Stimulated activated naive CD8-positive, alpha-beta T cell treated with anti-CD3 and anti-CD28 coated beads, Interleukin-15, Interleukin-2, amounts not matched to agents 100 ng/mL and 50 ng/mL, for 24 hours (primary cell): ENCODE data around the gene KRT20.
A peak's percentile ranks its signal among the peaks of the same experiment; 100 is the strongest.
"Not testable (repeated sequence)": the region's sequence is repeated elsewhere in the genome, so short reads cannot be mapped to it uniquely, and the experiment has no call there.

ENCODE experiments used
- H3K27ac Mint-ChIP-seq: one replicate; pipeline ENCODE4 v1.8.0; 2021; ENCODE audit warnings: mild to moderate bottlenecking, mixed read lengths
- H3K27me3 Mint-ChIP-seq: one replicate; pipeline ENCODE4 v1.8.0; 2021; ENCODE audit warnings: mixed read lengths
- H3K36me3 Mint-ChIP-seq: one replicate; pipeline ENCODE4 v1.8.0; 2021; ENCODE audit warnings: low read depth, mixed read lengths
- H3K4me1 Mint-ChIP-seq: one replicate; pipeline ENCODE4 v1.8.0; 2021; ENCODE audit warnings: low read depth, mixed read lengths
- H3K4me3 Mint-ChIP-seq: one replicate; pipeline ENCODE4 v1.8.0; 2021; ENCODE audit warnings: mild to moderate bottlenecking, mixed read lengths
- H3K9me3 Mint-ChIP-seq: one replicate; pipeline ENCODE4 v1.8.0; 2021; ENCODE audit warnings: mixed read lengths

KRT20 gene

GRCh38 chr17:40873801-40874200 lies 11.2 kb downstream of the KRT20 start:
- H3K4me3 Mint-ChIP-seq = no peak overlapping the region
- no peak overlapping the region for H3K27ac Mint-ChIP-seq
- no peaks in the 10 kb centered on the region for H3K9me3 Mint-ChIP-seq
- H3K4me1 Mint-ChIP-seq = no peaks in the 10 kb centered on the region
- no peaks in the 10 kb centered on the region for H3K36me3 Mint-ChIP-seq
- peaks cover 21% of the 10 kb centered on the region for H3K27me3 Mint-ChIP-seq

GRCh38 chr17:40873255-40873654 lies 11.8 kb downstream of the KRT20 start:
- H3K4me3 Mint-ChIP-seq = no peak overlapping the region

GRCh38 chr17:40872416-40872815 lies 12.6 kb downstream of the KRT20 start:
- H3K9me3 Mint-ChIP-seq = no peaks in the 10 kb centered on the region
- H3K36me3 Mint-ChIP-seq = no peaks in the 10 kb centered on the region
- no peaks in the 10 kb centered on the region for H3K4me1 Mint-ChIP-seq
- no peak overlapping the region for H3K27ac Mint-ChIP-seq
- H3K27me3 Mint-ChIP-seq = peaks cover 23% of the 10 kb centered on the region
- H3K4me3 Mint-ChIP-seq = no peak overlapping the region

More at GRCh38 chr17:40873255-40873654, 11.8 kb downstream of the KRT20 start:
- Mint-ChIP-seq H3K9me3 (no peaks in the 10 kb centered on the region), H3K36me3 (no peaks in the 10 kb centered on the region), H3K27me3 (peaks cover 21% of the 10 kb centered on the region), H3K4me1 (no peaks in the 10 kb centered on the region), H3K27ac (no peak overlapping the region)

- Mint-ChIP-seq H3K4me1 (no peaks in the 10 kb centered on the region), H3K27me3 (peaks cover 29% of the 10 kb centered on the region), H3K9me3 (no peaks in the 10 kb centered on the region), H3K36me3 (no peaks in the 10 kb centered on the region), H3K27ac (no peak overlapping the region), H3K4me3 (no peak overlapping the region)
Observed at GRCh38 chr17:40871316-40871715, 13.7 kb downstream of the KRT20 start.

GRCh38 chr17:40870136-40870535 lies 14.9 kb downstream of the KRT20 start:
- Mint-ChIP-seq H3K36me3 (no peaks in the 10 kb centered on the region), H3K4me1 (no peaks in the 10 kb centered on the region), H3K27me3 (peaks cover 36% of the 10 kb centered on the region), H3K4me3 (no peak overlapping the region), H3K27ac (no peak overlapping the region), H3K9me3 (no peaks in the 10 kb centered on the region)

- Mint-ChIP-seq H3K27me3 (peaks cover 33% of the 10 kb centered on the region), H3K4me3 (no peak within 1 kb of the TSS), H3K36me3 (no peaks in the 10 kb centered on the region), H3K27ac (no peak within 1 kb of the TSS), H3K4me1 (no peaks in the 10 kb centered on the region), H3K9me3 (no peaks in the 10 kb centered on the region)
Observed at GRCh38 chr17:40866838-40867237, 18.2 kb downstream of the KRT20 start, which contains the start of gene KRT12. Gene KRT12 (minus strand): TSS chr17:40867223. CDS start chr17:40867186, 37 bp downstream.

GRCh38 chr17:40864661-40865390 lies 20.2 kb downstream of the KRT20 start:
- H3K4me1 Mint-ChIP-seq = no peaks in the 10 kb centered on the region
- H3K27ac Mint-ChIP-seq = no peak overlapping the region
- peaks cover 27% of the 10 kb centered on the region for H3K27me3 Mint-ChIP-seq
- no peaks in the 10 kb centered on the region for H3K9me3 Mint-ChIP-seq
- H3K4me3 Mint-ChIP-seq = no peak overlapping the region
- no peaks in the 10 kb centered on the region for H3K36me3 Mint-ChIP-seq

GRCh38 chr17:40862985-40863733 lies 21.9 kb downstream of the KRT20 start:
- no peaks in the 10 kb centered on the region for H3K9me3 Mint-ChIP-seq
- H3K27me3 Mint-ChIP-seq = peaks cover 21% of the 10 kb centered on the region
- H3K36me3 Mint-ChIP-seq = no peaks in the 10 kb centered on the region

GRCh38 chr17:40859536-40859935 lies 25.5 kb downstream of the KRT20 start:
- peaks cover 11% of the 10 kb centered on the region for H3K27me3 Mint-ChIP-seq
- no peaks in the 10 kb centered on the region for H3K36me3 Mint-ChIP-seq
- H3K9me3 Mint-ChIP-seq = no peaks in the 10 kb centered on the region
- no peaks in the 10 kb centered on the region for H3K4me1 Mint-ChIP-seq
- H3K4me3 Mint-ChIP-seq = no peak overlapping the region
- no peak overlapping the region for H3K27ac Mint-ChIP-seq

More at GRCh38 chr17:40862985-40863733, 21.9 kb downstream of the KRT20 start:
- H3K27ac Mint-ChIP-seq = no peak overlapping the region
- H3K4me1 Mint-ChIP-seq = no peaks in the 10 kb centered on the region
- H3K4me3 Mint-ChIP-seq = no peak overlapping the region

GRCh38 chr17:40858667-40859066 lies 26.4 kb downstream of the KRT20 start:
- Mint-ChIP-seq H3K27ac (peak overlapping the region; percentile 39), H3K27me3 (peaks cover 16% of the 10 kb centered on the region)
- H3K4me3 Mint-ChIP-seq, H3K4me1 Mint-ChIP-seq, H3K36me3 Mint-ChIP-seq, H3K9me3 Mint-ChIP-seq: not testable (repeated sequence)

GRCh38 chr17:40857535-40857934 lies 27.5 kb downstream of the KRT20 start:
- H3K27me3 Mint-ChIP-seq = peaks cover 15% of the 10 kb centered on the region
- no peak overlapping the region for H3K4me3 Mint-ChIP-seq
- H3K36me3 Mint-ChIP-seq = no peaks in the 10 kb centered on the region
- no peak overlapping the region for H3K27ac Mint-ChIP-seq
- H3K4me1 Mint-ChIP-seq = no peaks in the 10 kb centered on the region
- H3K9me3 Mint-ChIP-seq = no peaks in the 10 kb centered on the region

- Mint-ChIP-seq H3K27ac (no peak overlapping the region), H3K27me3 (peaks cover 24% of the 10 kb centered on the region), H3K9me3 (no peaks in the 10 kb centered on the region), H3K4me1 (no peaks in the 10 kb centered on the region), H3K36me3 (no peaks in the 10 kb centered on the region), H3K4me3 (no peak overlapping the region)
Observed at GRCh38 chr17:40854175-40854814, 30.7 kb downstream of the KRT20 start.

GRCh38 chr17:40852364-40852763 lies 32.7 kb downstream of the KRT20 start:
- H3K36me3 Mint-ChIP-seq = no peaks in the 10 kb centered on the region
- H3K4me3 Mint-ChIP-seq = no peak overlapping the region
- H3K27me3 Mint-ChIP-seq = peaks cover 33% of the 10 kb centered on the region
- no peaks in the 10 kb centered on the region for H3K4me1 Mint-ChIP-seq
- no peak overlapping the region for H3K27ac Mint-ChIP-seq
- no peaks in the 10 kb centered on the region for H3K9me3 Mint-ChIP-seq

- H3K4me3 Mint-ChIP-seq = no peak overlapping the region
- H3K9me3 Mint-ChIP-seq = no peaks in the 10 kb centered on the region
- peaks cover 42% of the 10 kb centered on the region for H3K27me3 Mint-ChIP-seq
- no peak overlapping the region for H3K27ac Mint-ChIP-seq
- no peaks in the 10 kb centered on the region for H3K36me3 Mint-ChIP-seq
- no peaks in the 10 kb centered on the region for H3K4me1 Mint-ChIP-seq
Observed at GRCh38 chr17:40850293-40850972, 34.6 kb downstream of the KRT20 start.

- H3K4me1 Mint-ChIP-seq = no peaks in the 10 kb centered on the region
- no peaks in the 10 kb centered on the region for H3K36me3 Mint-ChIP-seq
- H3K27ac Mint-ChIP-seq = no peak overlapping the region
- H3K9me3 Mint-ChIP-seq = no peaks in the 10 kb centered on the region
- H3K4me3 Mint-ChIP-seq = no peak overlapping the region
- H3K27me3 Mint-ChIP-seq = peaks cover 41% of the 10 kb centered on the region
Observed at GRCh38 chr17:40849723-40850122, 35.3 kb downstream of the KRT20 start.
